GM12874 (cell line): ENCODE data around the gene UHRF2.

Experiments
- CTCF ChIP-seq: IDR thresholded peaks from 2 replicates; pipeline ENCODE4 v1.5.1; 2011; ENCODE audit warnings: low read depth, mild to moderate bottlenecking, control low read depth, low read length, moderate library complexity; ENCODE audit not compliant: insufficient read depth

Gene UHRF2

DNA sequence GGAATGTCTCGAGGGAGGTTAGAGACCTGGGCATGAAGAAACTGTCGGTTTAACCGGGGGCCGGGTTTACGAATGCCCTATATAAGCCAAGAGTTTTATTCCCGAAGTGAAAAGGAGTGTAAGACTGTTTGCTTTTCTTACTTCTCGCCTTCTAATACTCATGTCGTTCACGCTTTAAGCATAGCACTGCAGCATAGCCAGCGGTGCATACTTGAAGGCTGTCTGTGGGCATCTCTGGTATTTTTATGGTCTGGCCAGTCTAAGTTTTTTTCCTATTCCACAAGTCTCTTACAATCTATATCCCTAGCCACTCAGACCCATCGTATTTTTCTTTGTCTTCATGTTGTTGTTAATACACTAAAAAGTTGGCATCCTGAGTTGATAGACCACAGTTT, 1.2 kb downstream of the UHRF2 start:
- TF ChIP-seq CTCF: no peak

DNA sequence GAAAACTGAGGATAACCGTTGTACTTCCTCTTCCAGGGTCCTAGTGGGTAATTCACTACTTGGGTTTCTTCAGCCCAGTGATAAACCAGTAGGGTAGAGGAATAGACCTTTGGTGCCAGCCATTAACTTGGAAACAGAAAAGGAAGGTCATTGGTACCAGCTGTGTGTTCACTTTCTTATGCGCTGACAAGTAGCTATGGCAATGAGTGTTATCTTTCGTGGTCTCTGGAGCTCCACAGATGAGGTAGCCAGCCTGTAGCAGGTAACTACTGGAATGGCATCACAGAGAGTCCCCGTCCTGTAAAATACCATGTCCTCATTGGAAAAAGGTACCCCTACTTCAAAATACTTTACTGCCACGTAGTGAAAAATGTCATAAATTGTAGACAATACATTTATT, 2.3 kb downstream of the UHRF2 start:
- no peak for TF ChIP-seq CTCF

GRCh38 chr9:6417186-6417585, 4.2 kb downstream of the UHRF2 start:
- TF ChIP-seq CTCF: no peak

GRCh38 chr9:6418764-6419163, 5.8 kb downstream of the UHRF2 start:
- no peak for TF ChIP-seq CTCF

GRCh38 chr9:6424940-6425339, 11.9 kb downstream of the UHRF2 start:
- no peak for TF ChIP-seq CTCF

DNA sequence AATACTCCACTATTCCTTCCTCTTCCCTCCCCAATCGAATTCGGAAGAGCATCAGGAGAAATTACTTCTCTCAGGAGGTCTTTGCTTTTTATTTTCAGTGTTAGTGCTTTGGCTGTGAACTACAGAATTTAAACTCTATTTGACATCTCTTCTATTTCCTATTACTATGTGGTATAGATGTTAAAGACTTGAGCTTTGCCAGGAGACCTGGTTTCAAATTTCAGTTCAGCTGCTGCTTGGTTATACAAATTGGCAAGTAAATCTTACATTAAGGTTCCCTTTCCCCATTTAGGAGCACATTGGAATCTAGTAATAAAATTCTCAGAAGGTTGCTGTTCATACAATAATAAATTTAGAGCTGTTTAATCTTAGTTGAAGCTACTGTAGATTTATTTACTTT, 13.1 kb downstream of the UHRF2 start:
- no peak for TF ChIP-seq CTCF

DNA sequence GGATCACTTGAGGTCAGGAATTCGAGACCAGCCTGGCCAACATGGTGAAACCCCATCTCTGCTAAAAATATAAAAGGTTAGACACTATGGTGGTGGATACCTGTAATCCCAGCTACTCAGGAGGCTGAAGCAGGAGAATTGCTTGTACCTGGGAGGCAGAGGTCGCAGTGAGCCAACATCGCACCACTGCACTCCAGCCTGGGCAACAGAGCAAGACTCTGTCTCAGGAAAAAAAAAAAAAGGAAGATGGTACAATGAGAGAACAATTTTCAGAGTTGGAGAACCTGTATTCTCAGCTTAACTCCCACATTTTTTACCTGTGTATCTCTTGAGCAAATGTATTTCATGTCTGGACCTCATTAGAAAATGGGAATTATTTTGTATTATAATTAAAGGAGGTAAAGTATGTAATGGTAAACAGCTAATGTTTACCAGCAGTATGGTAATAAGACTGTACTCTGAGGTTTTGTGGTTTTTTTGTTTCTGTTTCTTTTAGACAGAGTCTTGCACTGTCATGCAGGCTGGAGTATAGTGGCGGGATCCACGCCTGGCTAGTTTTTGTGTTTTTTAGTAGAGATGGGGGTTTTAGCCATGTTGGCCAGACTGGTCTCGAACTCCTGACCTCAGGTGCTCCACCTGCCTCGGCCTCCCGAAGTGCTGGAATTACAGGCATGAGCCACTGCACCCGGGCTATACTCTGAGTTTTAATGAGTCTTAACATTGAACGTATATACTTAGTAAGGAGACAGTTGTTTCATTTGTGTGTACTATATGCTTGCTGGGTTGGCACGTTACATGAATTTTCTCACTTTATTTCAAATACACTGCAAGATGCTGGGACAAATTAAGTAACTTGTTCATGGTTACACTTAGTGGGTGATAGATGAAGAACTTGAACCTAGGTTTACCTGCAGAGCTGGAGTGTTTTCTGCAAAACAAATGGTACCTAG, 16.2 kb downstream of the UHRF2 start:
- no peak for TF ChIP-seq CTCF
